T-helper 2 cell (primary cell): Measurements from ENCODE around the gene CYP21A2.
A peak's percentile ranks its signal among the peaks of the same experiment; 100 is the strongest.
"Not testable (repeated sequence)": the region's sequence is repeated elsewhere in the genome, so short reads cannot be mapped to it uniquely, and the experiment has no call there.

Experiments
- DNase-seq, 5 experiments: peaks; one replicate each; pipeline versions ENCODE4 v3.0.0 to v3.0.0-alpha.2; 2012 to 2022
- total RNA-seq, 2 donors: gene quantifications; one replicate each; lab custom pipeline; 2026; lab: John Stamatoyannopoulos, UW

Gene CYP21A2
- total RNA-seq: 0 to 1.6 reads per million in 2 donors

GRCh38 chr6:32037598-32038524 is at the start of gene CYP21A2:
Gene CYP21A2 (plus strand): TSS chr6:32038415. CDS start chr6:32038423, 8 bp downstream.
- DNase-seq: not testable (repeated sequence)

GRCh38 chr6:31989363-31989762 is 48.9 kb upstream of the CYP21A2 start:
- DNase-seq: not testable (repeated sequence)

GRCh38 chr6:31994421-31994820 is 43.8 kb upstream of the CYP21A2 start:
- not testable (repeated sequence) for DNase-seq

GRCh38 chr6:31996385-31996784 is 41.8 kb upstream of the CYP21A2 start:
- DNase-seq: not testable (repeated sequence)

GRCh38 chr6:32002546-32003268 is 35.5 kb upstream of the CYP21A2 start:
- not testable (repeated sequence) for DNase-seq

- DNase-seq: not testable (repeated sequence)
These were observed 34.9 kb upstream of the CYP21A2 start for GRCh38 chr6:32003301-32003700.

- not testable (repeated sequence) for DNase-seq
These were observed 33.8 kb upstream of the CYP21A2 start for GRCh38 chr6:32004393-32004792.

- not testable (repeated sequence) for DNase-seq
These were observed 33.2 kb upstream of the CYP21A2 start for GRCh38 chr6:32004864-32005537.

GRCh38 chr6:32005538-32005880 is 32.7 kb upstream of the CYP21A2 start:
- DNase-seq: not testable (repeated sequence)

GRCh38 chr6:32005991-32006529 is 32.2 kb upstream of the CYP21A2 start:
- peak in 1 of 5 experiments; percentile 0 for DNase-seq

GRCh38 chr6:32007086-32007485 is 31.1 kb upstream of the CYP21A2 start:
- not testable (repeated sequence) for DNase-seq

- not testable (repeated sequence) for DNase-seq
These were observed 30.2 kb upstream of the CYP21A2 start for GRCh38 chr6:32008037-32008436.

- not testable (repeated sequence) for DNase-seq
These were observed 29.6 kb upstream of the CYP21A2 start for GRCh38 chr6:32008616-32009015.

GRCh38 chr6:32009537-32009936 is 28.7 kb upstream of the CYP21A2 start:
- DNase-seq: not testable (repeated sequence)

- DNase-seq: not testable (repeated sequence)
These were observed 27.2 kb upstream of the CYP21A2 start for GRCh38 chr6:32010856-32011530.

GRCh38 chr6:32012941-32013617 is 25.1 kb upstream of the CYP21A2 start:
- not testable (repeated sequence) for DNase-seq

- not testable (repeated sequence) for DNase-seq
These were observed 24.5 kb upstream of the CYP21A2 start for GRCh38 chr6:32013738-32014137.

GRCh38 chr6:32014547-32014946 is 23.7 kb upstream of the CYP21A2 start, which contains the start of gene C4B:
Gene C4B (plus strand): TSS chr6:32014795. CDS start chr6:32014846, 51 bp downstream.
- not testable (repeated sequence) for DNase-seq

GRCh38 chr6:32022100-32022499 is 16.1 kb upstream of the CYP21A2 start:
- not testable (repeated sequence) for DNase-seq

- not testable (repeated sequence) for DNase-seq
These were observed 9.6 kb upstream of the CYP21A2 start for GRCh38 chr6:32028631-32029030.

GRCh38 chr6:32029553-32029952 is 8.7 kb upstream of the CYP21A2 start:
- not testable (repeated sequence) for DNase-seq
